GM21528 (cell line): ENCODE results near the gene BOK.

Experiments used
- ATAC-seq: cut with Tn5 transposase; IDR thresholded peaks from one replicate; pipeline ENCODE4 v1.9.1; 2021; ENCODE audit warnings: mild to moderate bottlenecking, moderate library complexity; ENCODE audit not compliant: unreplicated experiment, low FRiP score

BOK gene

DNA sequence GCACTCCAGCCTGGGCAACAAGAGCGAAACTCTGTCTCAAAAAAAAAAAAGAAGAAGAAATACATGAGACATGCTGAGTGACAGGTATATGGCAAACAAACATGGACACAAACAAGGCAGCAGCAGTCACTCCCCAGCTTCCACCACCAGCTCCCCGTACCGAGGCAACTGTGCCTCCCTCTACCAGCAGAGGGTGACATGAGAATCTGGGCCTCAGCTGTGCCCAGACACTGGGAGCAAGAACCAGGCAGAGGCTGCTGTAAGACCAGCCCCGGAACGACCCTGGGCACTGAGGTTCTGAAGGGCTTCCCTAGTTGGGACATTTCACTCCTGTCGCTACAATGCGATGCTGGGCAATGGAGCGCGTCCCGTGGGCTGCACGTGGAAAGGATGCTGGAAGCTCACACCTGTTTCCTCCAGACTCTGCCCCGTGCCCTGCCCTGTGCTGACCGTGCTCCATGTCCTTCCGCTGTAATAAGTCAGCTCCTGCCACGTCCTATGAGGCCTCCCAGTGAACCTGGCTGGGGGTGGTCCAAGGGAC is 37.1 kb downstream of the BOK start:
- no peak for ATAC-seq

DNA sequence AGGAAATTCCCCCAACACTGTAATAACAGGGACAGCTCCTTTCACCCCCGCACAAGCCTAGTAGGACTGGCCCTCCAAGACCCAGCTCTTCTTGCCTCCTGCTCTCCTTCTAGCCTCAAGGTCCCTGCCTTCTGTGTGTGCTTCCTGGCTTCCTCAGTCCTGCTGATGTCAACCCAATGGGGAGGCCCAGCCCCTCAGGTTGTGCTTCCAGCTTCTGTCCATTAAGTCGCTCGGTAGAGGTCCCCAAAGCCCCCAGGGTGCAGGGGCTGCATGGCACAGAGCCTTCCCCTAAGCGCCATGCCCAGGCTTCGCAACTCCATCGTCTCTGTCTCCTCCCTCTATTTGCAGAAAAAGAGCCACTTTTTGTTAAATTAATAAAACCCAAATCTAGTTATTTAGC is 39.0 kb downstream of the BOK start:
- ATAC-seq, result no peak

- ATAC-seq, result no peak
Measured at GRCh38 chr2:241598061-241598460, 39.5 kb downstream of the BOK start.

GRCh38 chr2:241598487-241598886 is 39.9 kb downstream of the BOK start:
- ATAC-seq, result no peak

DNA sequence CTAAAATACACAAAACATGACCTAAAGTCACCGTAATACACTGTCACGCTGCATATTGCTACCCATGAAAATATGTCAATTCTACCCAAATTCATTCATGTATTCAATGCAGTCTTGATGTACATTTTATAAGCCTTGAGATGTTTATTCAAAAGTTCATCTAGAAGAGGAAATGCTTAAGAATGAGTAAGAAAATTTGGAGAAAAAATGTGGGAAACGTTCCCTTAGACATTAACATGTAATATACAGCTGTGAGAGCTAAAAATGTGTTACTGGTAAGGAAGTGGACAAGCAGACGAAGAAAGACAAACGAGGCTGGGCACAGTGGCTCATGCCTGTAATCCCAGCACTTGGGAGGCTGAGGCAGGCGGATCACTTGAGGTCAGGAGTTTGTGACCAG is 41.1 kb downstream of the BOK start:
- no peak for ATAC-seq

DNA sequence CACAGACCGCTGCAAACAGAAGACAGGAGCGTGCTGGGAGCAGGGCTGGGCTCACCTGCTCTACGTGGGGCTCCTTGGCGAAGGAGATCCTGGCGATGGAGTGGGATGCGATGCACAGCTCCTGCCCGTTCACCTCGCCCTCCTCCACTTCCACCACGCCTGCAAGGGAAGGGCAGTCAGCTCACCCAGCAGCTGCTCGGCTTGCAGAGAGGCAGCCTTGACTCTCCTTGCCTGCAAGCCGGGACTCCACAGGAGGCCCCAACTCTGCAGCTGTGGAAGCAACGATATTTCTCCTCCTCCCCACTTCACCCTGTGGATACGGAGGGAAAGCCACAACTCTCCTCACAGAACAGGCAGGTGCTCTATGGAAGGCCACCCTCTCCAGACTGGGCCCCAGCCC is 43.3 kb downstream of the BOK start:
- no peak for ATAC-seq

- ATAC-seq, result no peak
Measured at GRCh38 chr2:241602720-241603119, 44.2 kb downstream of the BOK start.

GRCh38 chr2:241603686-241604085 is 45.1 kb downstream of the BOK start:
- ATAC-seq, result no peak

- ATAC-seq, result no peak
Measured at GRCh38 chr2:241606186-241606585, 47.6 kb downstream of the BOK start.

DNA sequence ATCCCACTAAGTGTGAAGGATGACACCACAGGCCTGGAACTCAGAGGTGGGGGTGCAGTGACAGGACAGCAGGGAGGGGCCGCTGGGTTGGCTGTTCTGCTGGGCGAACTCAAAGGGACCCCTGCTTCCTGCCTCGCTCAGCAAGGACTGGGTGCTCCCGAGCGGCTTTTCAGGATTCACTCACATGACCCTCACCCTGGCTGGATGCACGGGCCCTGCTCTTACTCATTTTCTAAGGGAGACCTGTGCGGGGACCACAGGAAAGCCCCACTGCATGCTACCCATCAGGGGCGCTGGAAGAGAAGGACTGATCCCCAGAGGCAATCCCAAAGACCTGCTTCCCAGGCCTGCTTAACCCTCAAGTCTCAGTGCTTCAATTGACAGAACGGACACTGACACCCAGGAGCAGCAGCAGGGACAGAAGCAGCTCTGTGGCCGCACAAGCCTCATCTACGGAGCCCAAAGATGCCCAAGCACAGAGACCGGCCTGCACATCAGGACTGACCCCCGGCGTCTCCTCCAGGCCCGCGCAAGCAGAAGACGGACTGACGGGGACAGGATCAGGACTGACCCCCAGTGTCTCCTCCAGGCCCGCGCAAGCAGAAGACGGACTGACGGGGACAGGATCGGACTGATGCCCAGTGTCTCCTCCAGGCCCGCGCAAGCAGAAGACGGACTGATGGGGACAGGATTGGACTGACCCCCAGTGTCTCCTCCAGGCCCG is 48.8 kb downstream of the BOK start:
- ATAC-seq, result no peak

DNA sequence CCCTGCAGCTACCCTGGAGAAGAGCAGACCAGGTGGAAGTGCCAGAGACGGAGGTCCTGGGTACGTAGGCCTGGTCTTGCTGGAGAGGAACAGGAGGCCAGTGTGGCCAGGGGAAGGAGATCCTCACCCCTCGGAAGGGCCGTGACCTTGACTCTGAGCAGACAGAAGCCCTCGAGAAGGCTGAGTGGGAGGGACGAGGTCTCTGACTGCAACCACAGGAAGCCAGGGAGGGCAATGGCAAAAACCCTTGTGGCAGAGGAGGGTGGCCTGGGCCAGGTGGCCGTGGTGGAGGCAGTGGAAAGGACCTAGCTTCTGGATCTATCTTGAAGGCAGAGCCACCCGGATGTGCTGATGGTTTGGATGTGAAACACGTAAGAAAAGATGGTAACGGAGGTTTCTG is 50.3 kb downstream of the BOK start:
- ATAC-seq, result no peak

DNA sequence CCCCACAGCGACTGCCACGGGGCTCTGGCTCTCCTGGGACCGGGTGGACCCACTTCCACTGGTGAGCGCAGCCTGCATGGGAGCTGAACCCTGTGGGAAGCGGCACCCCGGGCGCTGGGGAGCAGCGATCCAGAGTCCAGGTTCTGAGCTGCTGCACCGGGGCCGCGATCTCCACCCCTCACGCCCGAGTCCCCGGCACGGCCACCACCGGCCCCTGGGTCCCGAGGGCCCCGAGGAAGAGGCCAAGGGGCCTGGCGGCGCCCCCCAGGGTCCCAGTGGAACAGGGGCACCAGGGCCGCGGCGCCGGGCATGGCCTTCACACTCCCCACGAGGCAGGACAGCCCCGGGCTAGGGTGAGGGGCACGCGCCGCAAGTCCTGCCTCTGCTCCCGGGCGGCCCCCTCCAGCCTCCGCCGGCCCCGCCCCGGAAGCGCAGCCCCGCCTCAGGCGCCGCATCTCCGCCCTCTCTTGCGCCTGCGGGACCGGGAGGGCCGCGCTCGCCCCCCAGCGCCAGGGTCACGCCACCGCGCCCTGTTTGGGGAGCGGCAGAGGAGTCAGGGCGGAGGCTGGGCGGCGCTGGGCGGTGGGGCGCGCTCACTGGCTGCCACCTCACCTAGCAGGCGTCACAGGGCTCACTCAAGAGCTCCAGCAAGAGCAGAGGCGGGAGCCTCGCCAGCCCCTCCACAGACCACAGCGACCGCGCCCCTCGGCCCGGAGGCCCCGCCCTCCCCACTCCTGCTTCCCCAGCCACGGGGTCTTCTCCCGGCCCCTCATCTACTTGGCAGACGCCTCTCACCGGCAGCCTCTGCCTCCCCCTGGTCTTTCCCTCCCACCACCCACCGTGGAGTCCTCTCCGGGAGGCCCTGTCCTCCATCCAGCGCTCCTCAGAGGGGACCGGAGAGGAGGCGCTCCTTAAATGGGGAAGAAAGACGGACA is 51.6 kb downstream of the BOK start:
- ATAC-seq, result peak; percentile 91

GRCh38 chr2:241611062-241611461 is 52.5 kb downstream of the BOK start:
- ATAC-seq, result no peak

DNA sequence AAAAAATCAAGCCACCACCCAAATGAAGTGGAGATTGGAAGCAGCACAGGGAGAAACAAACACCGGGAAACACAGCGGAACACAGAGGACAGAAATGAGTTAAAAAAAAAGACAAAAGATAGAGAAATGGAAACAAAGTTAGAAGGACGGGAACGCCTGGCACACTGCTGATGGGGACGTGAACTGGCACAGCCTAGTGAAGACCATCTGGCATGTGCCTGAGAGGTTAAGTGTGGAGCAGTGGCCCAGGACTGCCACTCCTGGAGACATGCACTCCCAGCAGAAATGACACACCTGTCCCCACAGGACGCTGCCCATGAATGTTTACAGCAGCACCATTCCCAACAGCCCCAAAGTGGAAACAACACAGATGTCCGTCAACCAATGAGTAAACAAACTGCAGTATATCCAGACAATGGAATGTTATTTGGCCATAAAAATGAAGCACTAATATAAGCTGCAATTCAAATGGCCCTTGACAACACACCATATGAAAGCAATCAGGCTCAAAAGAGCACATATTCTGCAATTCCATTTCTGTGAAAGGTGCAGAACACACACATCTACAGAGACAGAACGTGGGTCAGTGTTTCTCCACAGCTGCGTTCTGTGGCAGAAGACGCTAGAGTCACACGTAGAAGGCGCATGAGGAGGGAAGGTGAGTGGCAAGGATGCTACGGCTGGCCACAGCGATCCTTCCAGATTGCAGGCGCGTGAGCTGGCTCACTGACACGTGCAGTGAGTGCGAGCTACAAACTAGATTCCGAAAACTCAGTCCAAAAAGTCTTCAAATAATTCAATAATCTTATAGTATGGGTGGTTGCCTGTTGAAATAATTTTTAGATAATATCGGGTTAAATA is 53.8 kb downstream of the BOK start:
- no peak for ATAC-seq

GRCh38 chr2:241613017-241613780 is 54.7 kb downstream of the BOK start:
- ATAC-seq, result no peak

- ATAC-seq, result no peak
Measured at GRCh38 chr2:241615041-241615440, 56.5 kb downstream of the BOK start.

GRCh38 chr2:241615522-241616052 is 57.0 kb downstream of the BOK start:
- ATAC-seq, result no peak

DNA sequence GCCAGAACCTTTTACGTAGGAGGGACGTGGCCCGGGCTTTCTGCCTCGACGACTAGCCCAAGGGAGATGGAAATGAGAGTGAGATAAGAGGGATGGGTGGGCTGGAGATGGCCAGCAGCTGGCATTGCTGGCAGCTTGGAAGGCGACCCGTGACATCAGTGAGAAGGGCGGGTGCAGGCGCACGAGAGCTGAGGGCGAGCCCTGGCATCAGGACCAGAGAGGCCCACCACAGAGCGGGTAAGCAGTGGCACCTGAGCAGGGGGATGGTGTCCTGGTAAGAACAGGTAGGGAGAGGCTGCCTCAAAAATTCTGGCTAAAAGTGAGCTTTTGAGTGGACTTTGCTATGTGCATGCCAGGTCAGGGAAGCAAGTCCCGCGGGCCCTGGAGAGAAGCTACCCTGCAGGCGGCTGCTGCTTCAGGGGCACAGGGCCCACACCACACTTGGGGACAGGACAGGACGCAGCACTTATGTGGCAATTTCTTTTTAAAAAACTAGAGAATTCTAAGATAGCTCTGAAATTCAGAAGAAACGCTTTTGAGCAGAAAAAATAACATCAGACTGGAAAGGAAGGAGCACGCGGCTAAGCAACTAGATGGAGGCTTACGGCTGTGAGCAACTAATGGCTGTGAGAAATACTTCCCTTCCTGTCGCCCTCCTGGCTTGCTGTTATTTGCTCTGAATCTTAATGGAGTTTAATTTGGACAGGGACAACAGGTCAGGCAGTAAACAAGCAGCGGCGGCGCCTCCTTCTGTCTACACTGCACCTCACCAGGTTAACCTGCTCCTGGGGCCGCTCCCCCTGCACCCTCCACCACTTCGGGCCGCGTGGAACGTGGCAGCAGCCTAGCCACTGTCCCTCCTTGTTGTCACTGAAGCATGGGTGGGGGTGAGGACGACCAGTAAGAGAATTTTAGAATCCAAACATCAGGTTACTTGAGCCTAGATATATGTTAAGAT is 57.9 kb downstream of the BOK start:
- no peak for ATAC-seq
